ENCODE data around the gene RWDD1. TPM values are rescaled to one million over a fixed set of nuclear protein-coding genes. Genes with fewer than 3 reads are reported as not detected.
A peak's percentile ranks its signal among the peaks of the same experiment; 100 is the strongest.

The RWDD1 gene
- total and polyA plus RNA-seq, 2 of the 13 experiments (the other 11 are each of a cell fraction or from before 2014, with no cell fraction given) = 27.4 to 67.1 TPM

GRCh38 chr6:116570856-116571682 lies at the start of gene RWDD1 (continued):
- TF ChIP-seq PAX8 (CRISPR knock-in tag; IDR thresholded peaks at IDR 0.05; ENCODE audit: borderline replicate concordance) (no peak; the same call in 1 of the 2 replicates), PITX1 (CRISPR knock-in tag; IDR thresholded peaks at IDR 0.05) (peak; percentile 95), ZNF354B (CRISPR knock-in tag; IDR thresholded peaks at IDR 0.05) (peak; percentile 95; the same call in 1 of the 2 replicates), CHD2 (IDR thresholded peaks at IDR 0.05; ENCODE audit: low read depth, low read length) (no peak), ZNF350 (CRISPR knock-in tag; IDR thresholded peaks at IDR 0.05; ENCODE audit: borderline replicate concordance, low read depth) (peak; percentile 100), ATRX (CRISPR knock-in tag; IDR thresholded peaks at IDR 0.05; ENCODE audit: borderline replicate concordance) (no peak), NFE2 (CRISPR knock-in tag; IDR thresholded peaks at IDR 0.05) (no peak), SP140L (CRISPR knock-in tag; IDR thresholded peaks at IDR 0.05; ENCODE audit: borderline replicate concordance) (no peak; the same call in 1 of the 2 replicates), SAP130 (CRISPR knock-in tag; IDR thresholded peaks at IDR 0.05; ENCODE audit: low read depth) (peak; percentile 99), ZNF33B (CRISPR knock-in tag; IDR thresholded peaks at IDR 0.05) (peak; percentile 95), FOXK1 (CRISPR knock-in tag; IDR thresholded peaks at IDR 0.05; ENCODE audit: borderline replicate concordance, low read depth) (peak; percentile 96), ARID2 (CRISPR knock-in tag; IDR thresholded peaks at IDR 0.05; ENCODE audit: borderline replicate concordance) (peak; percentile 95), RFX1 (IDR thresholded peaks at IDR 0.05) (no peak), NFYB (CRISPR knock-in tag; IDR thresholded peaks at IDR 0.05) (peak; percentile 100), ZNF549 (CRISPR knock-in tag; IDR thresholded peaks at IDR 0.05) (no peak), KLF15 (CRISPR knock-in tag; IDR thresholded peaks at IDR 0.05; ENCODE audit: borderline replicate concordance) (no peak; the same call in 1 of the 2 replicates), HHEX (CRISPR knock-in tag; IDR thresholded peaks at IDR 0.05) (0 out of 2 replicates have a peak, but pooled peaks have one; percentile 34), FOSL2 (CRISPR knock-in tag; IDR thresholded peaks at IDR 0.05) (peak; percentile 66; the same call in 1 of the 2 replicates), NR2C2 (CRISPR knock-in tag; IDR thresholded peaks at IDR 0.05; ENCODE audit: borderline replicate concordance) (peak; percentile 88), KLF13 (CRISPR knock-in tag; IDR thresholded peaks at IDR 0.05) (no peak), TERF1 (CRISPR knock-in tag; IDR thresholded peaks at IDR 0.05) (no peak), SALL1 (CRISPR knock-in tag; IDR thresholded peaks at IDR 0.05) (peak; percentile 95), ZNF629 (CRISPR knock-in tag; conservative IDR thresholded peaks at IDR 0.05) (no peak; the same call in none of the 2 replicates), ZNF605 (CRISPR knock-in tag; IDR thresholded peaks at IDR 0.05) (peak; percentile 96), ISL2 (CRISPR knock-in tag; IDR thresholded peaks at IDR 0.05) (peak; percentile 88), ZFP36 (IDR thresholded peaks at IDR 0.05; ENCODE audit: borderline replicate concordance, low read depth, low read length, partially characterized antibody) (no peak), KAT7 (CRISPR knock-in tag; IDR thresholded peaks at IDR 0.05; ENCODE audit: borderline replicate concordance) (peak; percentile 98; the same call in 1 of the 2 replicates), HDAC2 (CRISPR knock-in tag; IDR thresholded peaks at IDR 0.05) (peak; percentile 77)
- TF ChIP-seq, protein P1, sequence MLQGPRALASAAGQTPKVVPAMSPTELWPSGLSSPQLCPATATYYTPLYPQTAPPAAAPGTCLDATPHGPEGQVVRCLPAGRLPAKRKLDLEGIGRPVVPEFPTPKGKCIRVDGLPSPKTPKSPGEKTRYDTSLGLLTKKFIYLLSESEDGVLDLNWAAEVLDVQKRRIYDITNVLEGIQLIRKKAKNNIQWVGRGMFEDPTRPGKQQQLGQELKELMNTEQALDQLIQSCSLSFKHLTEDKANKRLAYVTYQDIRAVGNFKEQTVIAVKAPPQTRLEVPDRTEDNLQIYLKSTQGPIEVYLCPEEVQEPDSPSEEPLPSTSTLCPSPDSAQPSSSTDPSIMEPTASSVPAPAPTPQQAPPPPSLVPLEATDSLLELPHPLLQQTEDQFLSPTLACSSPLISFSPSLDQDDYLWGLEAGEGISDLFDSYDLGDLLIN (CRISPR knock-in tag; IDR thresholded peaks at IDR 0.05; ENCODE audit: borderline replicate concordance) = no peak
- TF ChIP-seq, protein P2, sequence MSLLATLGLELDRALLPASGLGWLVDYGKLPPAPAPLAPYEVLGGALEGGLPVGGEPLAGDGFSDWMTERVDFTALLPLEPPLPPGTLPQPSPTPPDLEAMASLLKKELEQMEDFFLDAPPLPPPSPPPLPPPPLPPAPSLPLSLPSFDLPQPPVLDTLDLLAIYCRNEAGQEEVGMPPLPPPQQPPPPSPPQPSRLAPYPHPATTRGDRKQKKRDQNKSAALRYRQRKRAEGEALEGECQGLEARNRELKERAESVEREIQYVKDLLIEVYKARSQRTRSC (CRISPR knock-in tag; IDR thresholded peaks at IDR 0.05; ENCODE audit: low read depth) = peak; percentile 66; the same call in 1 of the 2 replicates

Data from HepG2 (cell line).